Right lung (tissue), 5 donors: ENCODE data around the gene SOX10. TPM values are rescaled to one million over a fixed set of nuclear protein-coding genes. Genes with fewer than 3 reads are reported as not detected.

Experiments
- DNase-seq, 2 donors: peaks; one replicate each; pipeline ENCODE4 v3.0.0-alpha.2; 2013
- polyA plus RNA-seq, 5 donors: library from polyadenylated mRNA; unstranded; fragments of 120-200 nt; gene quantifications; one replicate each; pipeline versions ENCODE4 v1.2.1 to v1.2.3, GENCODE V29; 2013; ENCODE audit warnings: inconsistent platforms in 1 of 5, low replicate concordance in 1 of 5; ENCODE audit not compliant: insufficient read length in 5 of 5, insufficient read depth in 1 of 5

The SOX10 gene
- polyA plus RNA-seq, 5 donors, result 0.48 to 1.2 (median 0.53) TPM

DNA sequence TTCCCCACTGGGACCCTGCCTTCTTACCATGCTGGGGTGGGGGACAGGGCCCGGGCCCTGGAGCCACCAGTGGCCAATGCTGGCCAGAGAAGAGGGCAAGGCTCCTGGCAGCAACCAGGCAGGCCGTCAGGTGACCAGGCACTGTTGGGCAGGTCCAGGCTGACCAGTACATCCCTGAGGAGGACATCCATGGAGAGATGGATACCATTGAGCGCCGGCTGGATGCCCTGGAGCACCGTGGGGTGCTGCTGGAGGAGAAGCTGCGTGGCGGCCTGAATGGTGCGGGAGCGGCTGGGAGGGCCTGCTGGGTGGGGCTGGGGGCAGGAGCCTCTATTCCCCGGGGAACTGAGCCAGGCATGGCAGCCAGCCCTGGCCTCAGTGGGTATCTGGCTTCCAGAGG, 52.0 kb downstream of the SOX10 start:
- no peak for DNase-seq

DNA sequence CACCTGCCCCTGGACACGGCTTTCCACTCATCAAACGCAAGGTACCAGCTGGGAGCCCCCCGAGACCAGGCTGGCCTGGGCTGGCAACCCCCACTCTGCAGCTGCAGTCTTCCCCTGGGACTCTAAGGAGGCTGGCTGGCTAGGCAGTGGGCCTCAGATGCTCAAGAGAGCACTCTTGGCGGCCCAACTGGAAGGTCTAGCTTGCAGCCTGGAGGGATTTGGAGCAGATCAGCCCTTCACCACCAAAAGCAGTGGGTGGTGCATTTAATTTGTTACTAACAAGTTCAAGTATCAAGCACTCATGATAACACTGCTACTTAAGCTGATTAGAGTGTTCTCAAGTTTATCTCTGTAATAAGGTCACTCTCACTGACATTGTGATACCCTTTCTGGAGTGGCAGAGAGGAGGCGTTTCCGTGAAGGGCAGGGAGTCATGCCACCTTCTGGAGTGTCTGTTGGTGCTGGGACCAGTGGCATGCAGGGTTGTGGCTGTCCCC, 52.4 kb downstream of the SOX10 start:
- peak in 1 of 2 donors; percentile 19 for DNase-seq

DNA sequence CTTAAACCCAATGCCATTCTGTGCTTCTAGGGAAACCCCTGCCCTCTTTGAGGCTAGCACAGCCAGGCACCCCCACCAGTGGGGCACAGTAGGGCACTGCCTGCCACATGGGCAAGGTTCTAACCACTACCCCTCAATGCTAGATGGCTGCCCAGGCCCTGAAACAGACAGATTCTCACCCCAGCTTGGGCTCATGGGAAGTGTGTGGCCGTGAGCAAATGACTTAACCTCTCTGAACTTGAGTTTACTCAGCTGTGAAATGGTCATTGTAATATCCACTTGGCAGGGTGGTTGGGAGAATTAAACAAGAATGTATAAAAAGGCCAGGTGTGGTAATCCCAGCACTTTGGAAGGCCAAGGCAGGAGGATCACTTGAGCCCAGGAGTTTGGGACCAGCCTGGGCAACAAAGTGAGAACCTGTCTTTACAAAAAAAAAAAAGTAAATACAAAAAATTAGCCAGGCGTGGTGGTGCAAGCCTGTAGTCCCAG, 53.4 kb downstream of the SOX10 start:
- no peak for DNase-seq

DNA sequence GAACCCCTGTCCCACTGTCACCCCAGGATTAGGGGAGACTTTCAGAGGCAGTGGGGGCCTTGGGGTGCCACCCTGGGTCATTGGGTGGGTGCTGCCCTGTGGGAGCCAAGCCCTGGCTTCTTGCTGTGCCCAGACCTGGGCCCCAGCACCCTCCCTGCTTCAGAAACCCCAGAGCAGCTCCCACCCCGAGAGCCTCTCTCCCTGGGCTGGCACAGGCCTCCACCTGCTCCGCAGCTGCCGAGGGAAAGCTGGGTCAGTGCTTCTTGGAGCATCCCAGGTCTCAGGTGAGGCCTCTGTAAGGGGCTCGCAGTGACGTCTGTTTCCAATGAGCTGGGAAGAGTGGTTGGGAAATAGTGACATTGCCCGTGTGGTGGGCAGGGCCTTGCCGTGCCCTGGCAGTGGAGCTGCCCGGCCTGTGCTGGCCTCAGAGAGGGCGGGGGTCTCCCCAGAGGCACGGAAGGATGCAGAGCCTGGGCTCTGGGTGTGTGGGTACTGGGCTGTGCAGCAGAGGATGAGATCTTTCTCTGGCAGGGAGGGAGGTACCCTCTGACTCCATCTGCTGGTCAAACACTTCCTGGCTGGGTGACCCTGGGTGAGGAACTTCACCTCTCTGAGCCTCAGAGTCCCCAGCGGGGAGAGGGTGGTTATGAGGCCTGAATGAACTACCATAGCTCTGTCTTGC, 53.9 kb downstream of the SOX10 start:
- DNase-seq, result no peak

GRCh38 chr22:37929390-37929789, 55.0 kb downstream of the SOX10 start:
- DNase-seq, result no peak

DNA sequence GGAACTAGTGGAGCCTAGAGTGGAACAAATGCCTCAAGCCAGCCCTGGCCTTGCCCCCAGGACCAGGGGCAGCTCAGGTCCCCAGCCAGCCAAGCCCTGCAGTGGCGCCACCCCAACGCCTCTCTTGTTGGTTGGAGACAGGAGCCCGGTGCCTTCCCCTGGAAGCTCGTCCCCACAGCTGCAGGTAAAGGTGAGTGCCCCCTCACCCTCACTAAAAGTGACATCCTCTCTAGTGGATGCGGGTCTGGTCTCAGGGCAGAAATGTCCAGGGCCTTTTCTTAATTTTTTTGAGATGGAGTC, 56.8 kb downstream of the SOX10 start:
- DNase-seq, result no peak

DNA sequence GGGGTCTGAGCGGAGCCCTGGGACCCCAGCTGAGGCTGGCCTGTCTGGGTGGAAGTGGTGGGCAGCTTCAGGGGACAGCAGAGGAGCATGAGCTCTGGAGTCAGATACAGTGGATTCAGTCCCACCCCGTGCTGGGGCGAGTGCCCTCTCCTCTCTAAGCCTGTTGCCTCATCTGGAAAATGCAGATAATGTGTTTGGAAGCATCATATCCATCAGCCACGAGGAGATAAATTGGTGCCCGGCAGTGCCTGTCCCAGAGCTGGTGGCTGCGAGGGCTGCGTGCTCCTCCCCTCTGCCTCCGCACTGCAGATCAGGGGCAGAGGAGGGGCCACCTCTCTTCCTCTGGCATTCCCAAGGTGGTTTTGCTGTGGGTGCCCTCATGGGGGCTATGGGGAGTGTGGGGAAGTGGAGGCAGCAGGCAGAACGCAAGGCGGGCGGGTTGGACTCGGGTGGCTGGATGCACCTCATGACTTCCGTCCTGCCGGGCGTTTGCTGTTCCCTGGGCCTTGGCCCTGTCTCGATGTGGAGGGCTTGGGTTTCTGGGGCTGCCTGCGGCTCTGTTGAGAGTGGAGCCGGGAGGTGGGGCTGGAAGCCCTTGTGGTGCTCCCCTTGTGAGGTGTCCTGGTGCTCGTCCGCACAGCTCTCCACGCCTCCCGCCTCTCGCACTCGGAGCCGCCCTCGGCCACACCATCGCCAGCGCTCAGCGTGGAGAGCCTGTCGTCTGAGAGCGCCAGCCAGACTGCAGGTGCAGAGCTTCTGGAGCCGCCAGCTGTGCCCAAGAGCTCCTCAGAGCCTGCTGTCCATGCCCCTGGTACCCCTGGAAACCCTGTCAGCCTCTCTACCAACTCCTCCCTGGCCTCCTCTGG, 57.4 kb downstream of the SOX10 start:
- no peak for DNase-seq

DNA sequence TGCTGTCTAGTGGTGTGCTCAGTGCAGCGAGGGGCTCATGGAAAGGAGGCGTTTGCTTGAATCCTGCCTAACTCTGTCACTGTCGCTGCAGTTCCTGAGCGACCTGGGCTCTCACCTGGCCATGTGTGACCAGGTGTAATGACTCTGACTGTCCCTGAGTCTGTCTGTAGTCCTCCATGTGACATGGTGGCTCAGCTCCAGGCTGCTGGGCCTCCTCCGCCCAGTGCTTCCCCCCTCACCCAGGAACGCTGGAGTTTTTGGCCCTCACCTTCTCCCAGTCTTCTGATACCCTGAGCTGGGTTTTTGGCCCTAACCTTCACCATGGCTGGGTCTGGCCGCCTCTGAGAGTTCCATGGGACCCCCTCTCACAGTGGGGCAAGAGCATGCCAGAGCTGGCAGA, 58.0 kb downstream of the SOX10 start:
- no peak for DNase-seq

DNA sequence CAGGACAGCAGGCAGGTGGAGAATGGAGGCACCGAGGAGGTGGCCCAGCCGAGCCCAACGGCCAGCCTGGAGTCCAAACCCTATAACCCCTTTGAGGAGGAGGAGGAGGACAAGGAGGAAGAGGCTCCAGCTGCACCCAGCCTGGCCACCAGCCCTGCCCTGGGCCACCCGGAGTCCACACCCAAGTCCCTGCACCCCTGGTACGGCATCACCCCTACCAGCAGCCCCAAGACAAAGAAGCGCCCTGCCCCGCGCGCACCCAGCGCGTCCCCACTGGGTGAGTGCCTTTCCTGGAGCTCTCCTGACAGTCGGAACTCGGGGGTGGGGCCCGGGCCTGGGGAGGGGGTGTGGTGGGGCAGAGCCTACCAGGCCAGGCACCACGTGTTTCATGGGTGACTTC, 58.6 kb downstream of the SOX10 start:
- DNase-seq, result no peak

GRCh38 chr22:37925330-37925729, 59.0 kb downstream of the SOX10 start:
- no peak for DNase-seq

- no peak for DNase-seq
Measured at GRCh38 chr22:37924386-37925065, 59.8 kb downstream of the SOX10 start.

GRCh38 chr22:37923927-37924326, 60.4 kb downstream of the SOX10 start:
- no peak for DNase-seq

Other genes with a start within 250 kb of the SOX10 start
- gene GCAT, start 176.6 kb downstream of the SOX10 start, polyA plus RNA-seq, result 10 to 100 TPM in 1 of 5 donors, 1 to 10 TPM in 4; 6.9 to 12.6 (median 8.0) TPM
- gene GALR3, start 161.2 kb downstream of the SOX10 start, polyA plus RNA-seq, result under 1 TPM in 1 of 5 donors, not detected in 4; 0.13 TPM
- gene ANKRD54, start 140.2 kb downstream of the SOX10 start, polyA plus RNA-seq, result 10 to 100 TPM; 16.2 to 25.4 (median 19.6) TPM
- gene EIF3L, start 135.1 kb downstream of the SOX10 start, polyA plus RNA-seq, result 1,000 to 10,000 TPM in 4 of 5 donors, 100 to 1,000 TPM in 1; 979 to 1,210 (median 1,196) TPM
- 10 to 100 TPM; 15.3 to 25.1 (median 15.9) TPM for gene MICALL1, start 78.3 kb downstream of the SOX10 start, polyA plus RNA-seq
- 1 to 10 TPM; 3.9 to 6.8 (median 4.4) TPM for gene C22orf23, start 31.0 kb downstream of the SOX10 start, polyA plus RNA-seq
- gene POLR2F, start 30.9 kb downstream of the SOX10 start, polyA plus RNA-seq, result 10 to 100 TPM; 46.9 to 84.3 (median 53.9) TPM
- 10 to 100 TPM; 21.1 to 31.6 (median 29.0) TPM for gene PICK1, start 72.8 kb upstream of the SOX10 start, polyA plus RNA-seq
- gene SLC16A8, start 99.6 kb upstream of the SOX10 start, polyA plus RNA-seq, result 1 to 10 TPM in 3 of 5 donors, under 1 TPM in 2; 0.84 to 1.7 (median 1.2) TPM
- gene BAIAP2L2, start 126.1 kb upstream of the SOX10 start, polyA plus RNA-seq, result 1 to 10 TPM in 1 of 5 donors, under 1 TPM in 4; 0.50 to 1.4 (median 0.81) TPM
- gene PLA2G6, start 197.3 kb upstream of the SOX10 start, polyA plus RNA-seq, result 10 to 100 TPM; 26.4 to 37.8 (median 32.2) TPM
- 10 to 100 TPM in 1 of 5 donors, 1 to 10 TPM in 4; 5.3 to 11.8 (median 8.6) TPM for gene MAFF, start 217.4 kb upstream of the SOX10 start, polyA plus RNA-seq